Calu3 (cell line): ENCODE measurements around the gene MYADML2. TPM values are rescaled to one million over a fixed set of nuclear protein-coding genes. Genes with fewer than 3 reads are reported as not detected.

Experiments used
- BruUV-seq: library from RNA; stranded (reverse); fragments of 400-500 nt; replicated peaks from 2 replicates; lab custom pipeline; 2021; lab: Mats Ljungman, UMichigan
- CTCF ChIA-PET: fragments of 300-600 bp; sonication (Branson Sonifier 250); formaldehyde crosslinking; loops from one replicate; lab custom pipeline; 2022; ENCODE audit warnings: antibody characterized with exemption; lab: Charles Lee
- DNase-seq: peaks from one replicate; pipeline ENCODE4 v3.0.0; 2022
- H3K27ac Mint-ChIP-seq: one replicate; pipeline ENCODE4 v1.8.0; 2022; ENCODE audit warnings: mixed read lengths; ENCODE audit not compliant: unreplicated experiment
- H3K27me3 Mint-ChIP-seq: one replicate; pipeline ENCODE4 v1.8.0; 2022; ENCODE audit warnings: mixed read lengths; ENCODE audit not compliant: unreplicated experiment
- H3K36me3 Mint-ChIP-seq: one replicate; pipeline ENCODE4 v1.8.0; 2022; ENCODE audit warnings: mild to moderate bottlenecking, moderate library complexity, mixed read lengths; ENCODE audit not compliant: insufficient read depth, unreplicated experiment
- H3K4me1 Mint-ChIP-seq: one replicate; pipeline ENCODE4 v1.8.0; 2022; ENCODE audit warnings: mild to moderate bottlenecking, low read depth, mixed read lengths; ENCODE audit not compliant: unreplicated experiment
- H3K4me3 Mint-ChIP-seq: one replicate; pipeline ENCODE4 v1.8.0; 2022; ENCODE audit warnings: mild to moderate bottlenecking, low read depth, moderate library complexity, mixed read lengths; ENCODE audit not compliant: unreplicated experiment
- H3K9me3 Mint-ChIP-seq: one replicate; pipeline ENCODE4 v1.8.0; 2022; ENCODE audit warnings: low read depth, mixed read lengths; ENCODE audit not compliant: unreplicated experiment
- intact Hi-C: fragments of 100-400 bp; cut with micrococcal nuclease; formaldehyde crosslinking; loops from one replicate; pipeline ENCODE4 v1.10.0; 2022; ENCODE audit not compliant: unreplicated experiment
- total RNA-seq: library from RNA; stranded (reverse); gene quantifications from 2 replicates; pipeline ENCODE4 v1.2.3, GENCODE V29; 2022
- TF ChIP-seq, protein P1 (sequence below): fragments of 200-600 bp; IDR thresholded peaks from one replicate; pipeline ENCODE4 v1.8.0; 2022; ENCODE audit warnings: antibody characterized with exemption; ENCODE audit not compliant: unreplicated experiment

Gene MYADML2
- total RNA-seq, 1 experiment from 2014 or later, result not detected

DNA sequence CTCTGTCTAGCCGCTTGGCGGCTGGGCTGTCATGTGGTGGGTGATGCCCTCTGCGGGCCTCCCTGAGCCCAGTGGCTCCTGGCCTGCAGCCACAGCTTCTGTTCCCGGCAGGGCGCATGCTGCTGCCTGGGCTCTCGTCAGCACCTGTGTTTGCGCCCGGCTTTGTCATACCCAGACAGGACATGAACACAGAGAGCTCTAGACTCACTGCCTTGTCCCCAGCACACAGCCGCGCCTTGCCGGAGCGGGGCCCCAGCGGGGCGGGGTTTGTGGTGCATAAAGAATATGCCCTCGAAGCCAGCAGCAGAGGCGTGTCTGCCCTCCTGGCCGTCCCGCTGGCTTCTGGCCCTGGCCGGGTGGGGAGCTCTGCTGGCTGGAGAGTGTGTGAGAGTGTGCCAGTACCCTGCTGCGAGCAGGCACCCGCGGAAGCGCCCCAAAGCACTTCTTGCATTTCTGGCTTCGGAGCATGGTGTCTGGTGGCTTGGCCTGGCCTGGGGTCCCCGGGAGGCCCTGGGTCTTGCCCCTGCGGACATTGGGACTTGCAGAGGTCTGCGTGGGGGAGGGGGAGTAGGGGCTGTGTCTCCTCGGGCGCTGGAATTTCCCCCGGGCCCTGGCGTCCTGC is 44.8 kb upstream of the MYADML2 start:
- no TSS peak for BruUV-seq

GRCh38 chr17:81990836-81991683 is 44.0 kb upstream of the MYADML2 start:
- Mint-ChIP-seq H3K27ac (peak overlapping the region; percentile 44), H3K9me3 (no peaks in the 10 kb centered on the region), H3K27me3 (no peaks in the 10 kb centered on the region), H3K4me1 (peaks cover 15% of the 10 kb centered on the region), H3K4me3 (peak overlapping the region; percentile 30), H3K36me3 (peaks cover 19% of the 10 kb centered on the region)
- no peak for DNase-seq
- TF ChIP-seq, protein P1, sequence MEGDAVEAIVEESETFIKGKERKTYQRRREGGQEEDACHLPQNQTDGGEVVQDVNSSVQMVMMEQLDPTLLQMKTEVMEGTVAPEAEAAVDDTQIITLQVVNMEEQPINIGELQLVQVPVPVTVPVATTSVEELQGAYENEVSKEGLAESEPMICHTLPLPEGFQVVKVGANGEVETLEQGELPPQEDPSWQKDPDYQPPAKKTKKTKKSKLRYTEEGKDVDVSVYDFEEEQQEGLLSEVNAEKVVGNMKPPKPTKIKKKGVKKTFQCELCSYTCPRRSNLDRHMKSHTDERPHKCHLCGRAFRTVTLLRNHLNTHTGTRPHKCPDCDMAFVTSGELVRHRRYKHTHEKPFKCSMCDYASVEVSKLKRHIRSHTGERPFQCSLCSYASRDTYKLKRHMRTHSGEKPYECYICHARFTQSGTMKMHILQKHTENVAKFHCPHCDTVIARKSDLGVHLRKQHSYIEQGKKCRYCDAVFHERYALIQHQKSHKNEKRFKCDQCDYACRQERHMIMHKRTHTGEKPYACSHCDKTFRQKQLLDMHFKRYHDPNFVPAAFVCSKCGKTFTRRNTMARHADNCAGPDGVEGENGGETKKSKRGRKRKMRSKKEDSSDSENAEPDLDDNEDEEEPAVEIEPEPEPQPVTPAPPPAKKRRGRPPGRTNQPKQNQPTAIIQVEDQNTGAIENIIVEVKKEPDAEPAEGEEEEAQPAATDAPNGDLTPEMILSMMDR, result no peak
- intact Hi-C loops, result no loop called here
- BruUV-seq, result no TSS peak
- CTCF ChIA-PET, result interaction anchor here (0.7 to 1.3 kb wide), 2 partner anchors 31 kb away, joined by 3 to 5 read pairs; partner anchors contain the start of gene CENPX

More for the DNA sequence above, 44.8 kb upstream of the MYADML2 start:
- DNase-seq, result peak; percentile 75
- TF ChIP-seq, protein P1, result no peak
- Mint-ChIP-seq H3K36me3 (peaks cover 21% of the 10 kb centered on the region), H3K9me3 (no peaks in the 10 kb centered on the region), H3K27ac (peak overlapping the region; percentile 44), H3K27me3 (no peaks in the 10 kb centered on the region), H3K4me3 (peak overlapping the region; percentile 30), H3K4me1 (peaks cover 15% of the 10 kb centered on the region)
- intact Hi-C loops, result no loop called here
- CTCF ChIA-PET, result interaction anchor here (0.5 to 1.3 kb wide), 3 partner anchors 28 to 32 kb away, joined by 3 to 5 read pairs (median 4); partner anchors contain the start of gene CENPX

- no peak overlapping the region for H3K27ac Mint-ChIP-seq
Measured at GRCh38 chr17:81987161-81987770, 40.2 kb upstream of the MYADML2 start.

GRCh38 chr17:81986606-81987005 is 39.6 kb upstream of the MYADML2 start:
- no peak overlapping the region for H3K4me3 Mint-ChIP-seq
- H3K27ac Mint-ChIP-seq, result no peak overlapping the region
- no TSS peak for BruUV-seq
- TF ChIP-seq, protein P1, result no peak
- no peak for DNase-seq
- CTCF ChIA-PET, result no interaction called here
- H3K27me3 Mint-ChIP-seq, result no peaks in the 10 kb centered on the region
- intact Hi-C loops, result no loop called here
- H3K9me3 Mint-ChIP-seq, result no peaks in the 10 kb centered on the region
- peaks cover 12% of the 10 kb centered on the region for H3K4me1 Mint-ChIP-seq
- peaks cover 29% of the 10 kb centered on the region for H3K36me3 Mint-ChIP-seq

More at GRCh38 chr17:81987161-81987770, 40.2 kb upstream of the MYADML2 start:
- no peak for DNase-seq
- BruUV-seq, result no TSS peak
- Mint-ChIP-seq H3K27me3 (no peaks in the 10 kb centered on the region), H3K9me3 (no peaks in the 10 kb centered on the region), H3K4me1 (peaks cover 15% of the 10 kb centered on the region), H3K4me3 (no peak overlapping the region), H3K36me3 (peaks cover 29% of the 10 kb centered on the region)
- intact Hi-C loops, result no loop called here
- CTCF ChIA-PET, result no interaction called here
- TF ChIP-seq, protein P1, result no peak
